Loucy (cell line): ENCODE results near the gene KCNJ6.

ENCODE experiments used
- CTCF ChIP-seq: fragments of 200-600 bp; sonication (generic); conservative IDR thresholded peaks from 2 replicates; pipeline ENCODE4 v1.5.1; 2014; ENCODE audit warnings: mild to moderate bottlenecking, antibody characterized with exemption, low read length
- EZH2phosphoT487 ChIP-seq: fragments of 200-600 bp; IDR thresholded peaks from 2 replicates; pipeline ENCODE4 v1.6.1; 2018; ENCODE audit warnings: antibody characterized with exemption, mild to moderate bottlenecking, moderate library complexity, borderline replicate concordance

GRCh38 chr21:37656899-37657298 lies 259.4 kb downstream of the KCNJ6 start:
- TF ChIP-seq CTCF (no peak), EZH2phosphoT487 (no peak)
